GM12878 (cell line): ENCODE data around the gene CCNG1. TPM values are rescaled to one million over a fixed set of nuclear protein-coding genes. Genes with fewer than 3 reads are reported as not detected.
A peak's percentile ranks its signal among the peaks of the same experiment; 100 is the strongest.

ENCODE experiments used
- ATF2 ChIP-seq: IDR thresholded peaks from 2 replicates; pipeline ENCODE4 v1.6.1; 2012; ENCODE audit warnings: low read length, inconsistent platforms
- BCL11A ChIP-seq: IDR thresholded peaks from 2 replicates; pipeline ENCODE4 v1.6.1; 2011; ENCODE audit warnings: low read depth, low read length
- ELK1 ChIP-seq: IDR thresholded peaks from 2 replicates; pipeline ENCODE4 v1.6.1; 2012; ENCODE audit warnings: low read depth, low read length, improper control_type of control experiment
- MAX ChIP-seq: IDR thresholded peaks from 2 replicates; pipeline ENCODE4 v1.6.1; 2012; ENCODE audit warnings: low read depth, low read length, improper control_type of control experiment
- NRF1 ChIP-seq: conservative IDR thresholded peaks from 2 replicates; pipeline ENCODE4 v1.6.1; 2011; ENCODE audit warnings: mild to moderate bottlenecking, low read depth, low read length, improper control_type of control experiment
- RELA ChIP-seq: fragments of 450-650 bp; IDR thresholded peaks from 2 replicates; pipeline ENCODE4 v1.8.0; 2014; ENCODE audit warnings: borderline replicate concordance; ENCODE audit not compliant: partially characterized antibody
- SREBF2 ChIP-seq: IDR thresholded peaks from 2 replicates; pipeline ENCODE4 v1.6.1; 2012; ENCODE audit warnings: mild to moderate bottlenecking, low read length
- STAT3 ChIP-seq: IDR thresholded peaks from 2 replicates; pipeline ENCODE4 v1.6.1; 2011; ENCODE audit warnings: low read depth, low read length, improper control_type of control experiment
- ZBTB40 ChIP-seq: fragments of 450-650 bp; IDR thresholded peaks from 2 replicates; pipeline ENCODE4 v1.6.1; 2016; ENCODE audit warnings: mild to moderate bottlenecking, moderate library complexity, borderline replicate concordance
- ZNF274 ChIP-seq: IDR thresholded peaks from one replicate; pipeline ENCODE4 v1.8.0; 2011; ENCODE audit not compliant: insufficient read length, insufficient read depth
- ZNF592 ChIP-seq: fragments of 450-650 bp; IDR thresholded peaks from 2 replicates; pipeline ENCODE4 v1.6.1; 2017; ENCODE audit warnings: mild to moderate bottlenecking, moderate library complexity
- ZNF622 ChIP-seq: fragments of 450-650 bp; IDR thresholded peaks from 2 replicates; pipeline ENCODE4 v1.6.1; 2017; ENCODE audit warnings: mild to moderate bottlenecking, inconsistent platforms
- ZNF687 ChIP-seq: fragments of 450-650 bp; IDR thresholded peaks from 2 replicates; pipeline ENCODE4 v1.6.1; 2017; ENCODE audit warnings: mild to moderate bottlenecking, moderate library complexity
- polyA plus RNA-seq, 11 experiments: library from polyadenylated mRNA; depleted of rRNA in 4 of 11; unstranded in 6 of 11; stranded (reverse) in 5 of 11; fragments of >200 nt; fragmentation: Nextera tagmentation in 4 of 11; fragmentation: Illumina TruSeq in 1 of 11; extraction: Ambion mirVana in 4 of 11; extraction: Trizol in 1 of 11; gene quantifications; 1 replicate in 1 of 11; 2 replicates in 10 of 11; pipeline versions ENCODE4 v1.2.1 to v1.2.3, GENCODE V29; 2011 to 2016; ENCODE audit warnings: inconsistent platforms in 2 of 11, missing spikeins in 2 of 11, low read depth in 1 of 11
- total RNA-seq, 4 experiments: library from RNA; depleted of rRNA in 3 of 4; stranded (reverse); fragments of >200 nt in 3 of 4; fragmentation: Illumina TruSeq in 1 of 4; extraction: Trizol in 1 of 4; gene quantifications; 2 replicates each; pipeline versions ENCODE4 v1.2.1 to v1.2.3, GENCODE V29; 2013 to 2021

The CCNG1 gene
- total and polyA plus RNA-seq, 10 of the 15 experiments (the other 5 are each of a cell fraction or from before 2014, with no cell fraction given) = 90.1 to 274 (median 200) TPM

GRCh38 chr5:163437309-163438182 lies at the start of gene CCNG1 (continued):
- TF ChIP-seq ZNF687 (peak; percentile 63; the same call in 1 of the 2 replicates), ZNF592 (no peak), BCL11A (no peak), RELA (no peak), ATF2 (no peak), STAT3 (no peak), ZNF274 (no peak), SREBF2 (no peak), ZBTB40 (no peak; the same call in 1 of the 2 replicates), MAX (peak; percentile 64), ZNF622 (no peak), ELK1 (no peak), NRF1 (no peak)
